Measurements from ENCODE around the gene PIK3R3.

Gene PIK3R3

DNA sequence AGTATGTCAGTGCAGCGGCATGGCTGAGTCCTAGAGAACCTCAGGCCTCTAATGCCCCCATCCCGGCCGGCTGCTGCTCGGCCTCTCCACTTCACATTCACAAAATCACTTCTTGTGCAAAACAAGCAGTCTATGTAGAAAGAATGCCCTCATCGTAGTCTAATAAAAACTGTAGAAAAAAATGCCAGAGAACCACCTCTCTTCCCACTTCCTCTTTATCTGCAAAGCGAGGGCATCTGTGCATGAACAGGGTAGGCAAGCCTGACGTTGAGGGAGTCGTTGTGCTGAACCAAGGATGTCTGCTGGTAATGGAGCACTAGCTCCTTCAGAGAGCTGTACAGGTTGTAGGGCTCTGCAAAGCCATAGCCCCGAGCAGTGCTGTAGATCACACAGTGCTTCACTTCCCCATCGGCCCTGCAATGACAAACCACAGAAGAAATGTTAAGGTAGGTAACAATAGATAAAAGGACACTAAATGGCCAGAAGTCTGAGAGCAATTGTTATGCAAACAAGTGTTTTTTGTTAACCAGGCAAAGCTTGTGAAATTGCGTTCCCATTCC is 88.9 kb downstream of the PIK3R3 start:
- no peak for TF ChIP-seq CTCF (IDR thresholded peaks at IDR 0.05; ENCODE audit: insufficient read depth, low read depth, low read length, missing control alignments)
- peak overlapping the region; percentile 7 for H3K4me3 ChIP-seq (ENCODE audit: low read depth, low read length)
- DNase-seq (ENCODE audit: low read depth) = peak; percentile 87

DNA sequence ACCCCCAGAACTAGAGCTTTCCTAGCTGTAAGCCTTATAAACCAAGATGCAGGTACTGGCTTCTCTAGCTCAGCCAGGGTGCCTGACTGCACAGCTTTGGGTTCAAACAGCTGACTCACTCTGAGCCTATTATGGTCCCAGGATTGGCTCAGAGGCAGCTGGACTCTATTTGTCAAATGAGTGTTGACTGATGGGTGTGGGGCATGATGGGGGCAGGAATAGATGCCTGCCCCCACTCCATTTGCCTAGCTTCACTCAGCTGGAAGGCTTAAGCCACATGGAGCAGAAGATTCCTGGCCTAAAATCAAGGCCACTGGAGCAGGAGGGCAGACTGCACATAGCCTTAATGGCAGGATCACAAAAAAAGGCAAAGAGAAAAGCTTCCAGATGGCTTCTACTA is 90.5 kb downstream of the PIK3R3 start:
- no peak for DNase-seq (ENCODE audit: low read depth)
- H3K4me3 ChIP-seq (ENCODE audit: low read depth, low read length) = no peak overlapping the region
- TF ChIP-seq CTCF (IDR thresholded peaks at IDR 0.05; ENCODE audit: insufficient read depth, low read depth, low read length, missing control alignments) = no peak

DNA sequence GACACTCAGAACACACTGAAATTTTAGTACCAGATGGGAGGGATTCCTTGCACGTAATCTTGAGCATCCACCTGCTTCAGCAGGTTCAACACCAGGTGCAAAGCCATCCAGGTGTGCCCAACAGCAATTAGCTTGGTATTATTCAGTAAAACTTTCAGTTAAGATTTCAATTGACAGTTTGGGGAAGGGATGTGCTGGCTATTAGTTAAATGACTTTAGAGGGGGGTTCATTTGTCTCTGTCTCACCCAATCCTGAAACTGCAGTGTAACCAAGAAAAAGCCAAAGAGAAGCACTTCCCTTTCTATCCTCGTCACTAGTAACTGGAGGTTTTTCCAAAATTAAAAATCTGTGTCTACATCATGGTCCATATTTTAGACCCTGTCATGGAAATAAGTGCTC is 90.9 kb downstream of the PIK3R3 start:
- peak; percentile 50 for DNase-seq (ENCODE audit: low read depth)
- no peak overlapping the region for H3K4me3 ChIP-seq (ENCODE audit: low read depth, low read length)
- TF ChIP-seq CTCF (IDR thresholded peaks at IDR 0.05; ENCODE audit: insufficient read depth, low read depth, low read length, missing control alignments) = no peak

DNA sequence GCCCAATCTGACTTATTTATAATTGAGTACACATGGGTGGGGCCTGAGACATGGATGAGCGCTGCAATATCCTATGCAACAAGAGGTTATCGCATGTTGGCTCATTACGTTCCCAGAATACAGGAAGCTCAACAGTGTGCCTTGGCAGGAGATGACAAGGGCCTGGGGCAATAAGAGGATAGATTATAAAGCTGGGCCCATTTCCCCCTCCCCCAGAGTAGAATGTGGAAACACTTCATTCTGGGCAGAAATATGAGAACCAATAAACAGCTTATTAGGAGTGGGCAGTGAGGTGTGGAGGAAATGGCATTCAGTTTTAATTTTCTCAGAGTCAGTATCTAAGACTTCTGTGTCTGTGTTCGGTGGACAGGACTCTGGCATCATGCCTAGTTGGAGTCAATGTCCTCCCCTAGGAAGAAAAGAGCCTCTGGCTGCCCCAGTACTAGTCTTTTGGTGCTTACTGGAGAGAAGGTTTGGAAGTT is 92.8 kb downstream of the PIK3R3 start:
- H3K4me3 ChIP-seq (ENCODE audit: low read depth, low read length) = no peak overlapping the region
- no peak for DNase-seq (ENCODE audit: low read depth)
- no peak for TF ChIP-seq CTCF (IDR thresholded peaks at IDR 0.05; ENCODE audit: insufficient read depth, low read depth, low read length, missing control alignments)

GRCh38 chr1:46036894-46037839 is 95.3 kb downstream of the PIK3R3 start:
- peak; percentile 96 for TF ChIP-seq CTCF (IDR thresholded peaks at IDR 0.05; ENCODE audit: insufficient read depth, low read depth, low read length, missing control alignments)
- H3K4me3 ChIP-seq (ENCODE audit: low read depth, low read length) = no peak overlapping the region
- peak; percentile 89 for DNase-seq (ENCODE audit: low read depth)

GRCh38 chr1:46034601-46035516 is 97.6 kb downstream of the PIK3R3 start:
- no peak overlapping the region for H3K4me3 ChIP-seq (ENCODE audit: low read depth, low read length)
- DNase-seq (ENCODE audit: low read depth) = no peak
- no peak for TF ChIP-seq CTCF (IDR thresholded peaks at IDR 0.05; ENCODE audit: insufficient read depth, low read depth, low read length, missing control alignments)
